Measurements from ENCODE around the gene KATNBL1. TPM values are rescaled to one million over a fixed set of nuclear protein-coding genes. Genes with fewer than 3 reads are reported as not detected.
"Not testable (repeated sequence)": the region's sequence is repeated elsewhere in the genome, so short reads cannot be mapped to it uniquely, and the experiment has no call there.

KATNBL1 gene
- total RNA-seq, 1 experiment from 2014 or later = 46.1 TPM

DNA sequence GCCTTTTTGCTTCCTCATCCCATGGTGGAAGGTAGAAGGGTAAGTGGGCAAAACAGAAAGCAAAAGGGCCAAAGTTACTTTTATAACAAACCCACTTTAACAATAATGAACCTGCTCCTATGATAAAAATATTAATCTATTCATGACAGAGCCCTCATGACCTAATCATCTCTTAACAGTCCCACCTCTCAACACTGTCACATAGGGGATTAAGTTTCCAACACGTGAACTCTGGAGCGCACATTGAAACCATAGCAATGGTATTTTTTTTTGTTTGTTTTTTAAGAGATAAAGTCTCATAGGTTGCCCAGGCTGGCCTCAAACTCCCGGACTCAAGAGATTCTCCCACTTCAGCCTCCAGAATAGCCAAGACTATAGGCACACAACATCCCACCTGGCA is 30.7 kb downstream of the KATNBL1 start:
- Histone ChIP-seq H3K27me3 (ENCODE audit: control insufficient read depth, insufficient read depth, low read length) (no peaks in the 10 kb centered on the region), H3K4me3 (ENCODE audit: low read depth in 2 of 2, low read length in 2 of 2) (no peak overlapping the region), H3K9me3 (ENCODE audit: control insufficient read depth, insufficient read depth, low read depth, low read length) (no peaks in the 10 kb centered on the region), H3K27ac (ENCODE audit: low read length) (no peak overlapping the region), H3K4me1 (ENCODE audit: control insufficient read depth, insufficient read depth, low read length) (no peaks in the 10 kb centered on the region), H3K36me3 (ENCODE audit: control insufficient read depth, insufficient read depth, low read length) (no peaks in the 10 kb centered on the region)
- CTCF ChIA-PET = no interaction called here
- in situ Hi-C loops (cut with HindIII; ENCODE audit: low pct_unique_long_range_greater_than_20kb, low sequenced_read_pairs) = no loop called here
- no TSS peak for BruUV-seq (replicated peaks)
- intact Hi-C loops (cut with micrococcal nuclease; ENCODE audit: unreplicated experiment) = no loop called here
- POLR2A ChIA-PET = no interaction called here
- no peak for ATAC-seq
- DNase-seq (ENCODE audit: low read depth, low spot score) = no peak
- TF ChIP-seq REST (IDR thresholded peaks at IDR 0.05; ENCODE audit: insufficient read depth in 1 of 2, low read depth in 2 of 2, low read length in 1 of 2) = no peak
- TF ChIP-seq TCF7L2 (IDR thresholded peaks at IDR 0.05; ENCODE audit: low read depth, low read length) = no peak
- TF ChIP-seq POLR2AphosphoS5 (IDR thresholded peaks at IDR 0.05; ENCODE audit: low read depth, low read length) = no peak
- no peak for TF ChIP-seq SIN3A (IDR thresholded peaks at IDR 0.05; ENCODE audit: borderline replicate concordance, insufficient read depth, low read depth, low read length)
- no peak for TF ChIP-seq CTCF (IDR thresholded peaks at IDR 0.05)

- H3K9me3 ChIP-seq (ENCODE audit: control insufficient read depth, insufficient read depth, low read depth, low read length) = peaks cover 15% of the 10 kb centered on the region; the same call in 1 of the 2 replicates
- DNase-seq (ENCODE audit: low read depth, low spot score); BruUV-seq (replicated peaks); ATAC-seq; in situ Hi-C loops (cut with HindIII; ENCODE audit: low pct_unique_long_range_greater_than_20kb, low sequenced_read_pairs); CTCF ChIA-PET; POLR2A ChIA-PET; H3K4me1 ChIP-seq (ENCODE audit: control insufficient read depth, insufficient read depth, low read length); H3K36me3 ChIP-seq (ENCODE audit: control insufficient read depth, insufficient read depth, low read length); H3K4me3 ChIP-seq (ENCODE audit: low read depth in 2 of 2, low read length in 2 of 2); H3K27me3 ChIP-seq (ENCODE audit: control insufficient read depth, insufficient read depth, low read length); H3K27ac ChIP-seq (ENCODE audit: low read length); intact Hi-C loops (cut with micrococcal nuclease; ENCODE audit: unreplicated experiment): not testable (repeated sequence)
Measured at GRCh38 chr15:34165987-34166573, 43.8 kb downstream of the KATNBL1 start.

DNA sequence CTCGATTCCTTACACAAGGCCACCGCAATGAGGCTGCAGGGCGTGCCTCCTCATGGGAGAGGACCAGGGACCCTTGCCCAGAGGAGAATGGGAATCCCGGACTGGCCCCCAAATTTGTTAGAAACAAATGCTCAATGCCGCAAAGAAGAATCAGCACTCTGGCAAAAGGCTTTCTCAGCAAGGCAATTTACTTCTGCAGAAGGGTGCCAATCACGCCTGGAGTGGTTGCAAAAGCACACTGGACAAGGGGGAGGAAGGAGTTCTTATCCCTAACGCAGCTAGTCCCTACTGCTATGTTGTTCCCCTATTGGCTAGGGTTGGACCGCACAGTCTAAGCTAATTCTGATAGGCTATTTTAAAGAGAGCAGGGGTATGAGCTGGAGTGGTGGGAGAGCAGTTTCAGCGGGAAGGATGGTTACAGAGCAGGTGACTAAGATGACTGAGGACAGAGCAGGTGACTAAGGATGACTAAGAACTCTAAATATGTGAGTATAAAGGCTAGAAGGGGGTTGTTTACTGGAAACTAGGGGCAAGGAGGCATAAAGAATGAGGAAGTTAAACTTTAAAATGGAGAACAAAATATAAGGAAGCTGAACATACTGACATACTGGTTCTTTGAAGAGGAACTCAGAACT is 48.5 kb downstream of the KATNBL1 start:
- no peak for TF ChIP-seq POLR2AphosphoS5 (IDR thresholded peaks at IDR 0.05; ENCODE audit: low read depth, low read length)
- no peak for TF ChIP-seq SIN3A (IDR thresholded peaks at IDR 0.05; ENCODE audit: borderline replicate concordance, insufficient read depth, low read depth, low read length)
- no peak for TF ChIP-seq REST (IDR thresholded peaks at IDR 0.05; ENCODE audit: insufficient read depth in 1 of 2, low read depth in 2 of 2, low read length in 1 of 2)
- no peak for TF ChIP-seq CTCF (IDR thresholded peaks at IDR 0.05)
- TF ChIP-seq TCF7L2 (IDR thresholded peaks at IDR 0.05; ENCODE audit: low read depth, low read length) = no peak
- POLR2A ChIA-PET = no interaction called here
- H3K36me3 ChIP-seq (ENCODE audit: control insufficient read depth, insufficient read depth, low read length) = no peaks in the 10 kb centered on the region
- no peak for DNase-seq (ENCODE audit: low read depth, low spot score)
- CTCF ChIA-PET = no interaction called here
- no peak overlapping the region for H3K27ac ChIP-seq (ENCODE audit: low read length)
- no peaks in the 10 kb centered on the region for H3K27me3 ChIP-seq (ENCODE audit: control insufficient read depth, insufficient read depth, low read length)
- H3K4me1 ChIP-seq (ENCODE audit: control insufficient read depth, insufficient read depth, low read length) = no peaks in the 10 kb centered on the region
- no TSS peak for BruUV-seq (replicated peaks)
- in situ Hi-C loops (cut with HindIII; ENCODE audit: low pct_unique_long_range_greater_than_20kb, low sequenced_read_pairs) = no loop called here
- H3K4me3 ChIP-seq (ENCODE audit: low read depth in 2 of 2, low read length in 2 of 2) = no peak overlapping the region
- intact Hi-C loops (cut with micrococcal nuclease; ENCODE audit: unreplicated experiment) = no loop called here
- no peak for ATAC-seq
- H3K9me3 ChIP-seq (ENCODE audit: control insufficient read depth, insufficient read depth, low read depth, low read length) = peaks cover 19% of the 10 kb centered on the region; the same call in 1 of the 2 replicates

Data from Panc1 (cell line).